HG03460 (cell line): ENCODE data around the gene MYL12B.
"Not testable (repeated sequence)": the region's sequence is repeated elsewhere in the genome, so short reads cannot be mapped to it uniquely, and the experiment has no call there.

ENCODE experiments used
- ATAC-seq: cut with Tn5 transposase; IDR thresholded peaks from one replicate; pipeline ENCODE4 v1.9.1; 2021; ENCODE audit not compliant: unreplicated experiment

The MYL12B gene

DNA sequence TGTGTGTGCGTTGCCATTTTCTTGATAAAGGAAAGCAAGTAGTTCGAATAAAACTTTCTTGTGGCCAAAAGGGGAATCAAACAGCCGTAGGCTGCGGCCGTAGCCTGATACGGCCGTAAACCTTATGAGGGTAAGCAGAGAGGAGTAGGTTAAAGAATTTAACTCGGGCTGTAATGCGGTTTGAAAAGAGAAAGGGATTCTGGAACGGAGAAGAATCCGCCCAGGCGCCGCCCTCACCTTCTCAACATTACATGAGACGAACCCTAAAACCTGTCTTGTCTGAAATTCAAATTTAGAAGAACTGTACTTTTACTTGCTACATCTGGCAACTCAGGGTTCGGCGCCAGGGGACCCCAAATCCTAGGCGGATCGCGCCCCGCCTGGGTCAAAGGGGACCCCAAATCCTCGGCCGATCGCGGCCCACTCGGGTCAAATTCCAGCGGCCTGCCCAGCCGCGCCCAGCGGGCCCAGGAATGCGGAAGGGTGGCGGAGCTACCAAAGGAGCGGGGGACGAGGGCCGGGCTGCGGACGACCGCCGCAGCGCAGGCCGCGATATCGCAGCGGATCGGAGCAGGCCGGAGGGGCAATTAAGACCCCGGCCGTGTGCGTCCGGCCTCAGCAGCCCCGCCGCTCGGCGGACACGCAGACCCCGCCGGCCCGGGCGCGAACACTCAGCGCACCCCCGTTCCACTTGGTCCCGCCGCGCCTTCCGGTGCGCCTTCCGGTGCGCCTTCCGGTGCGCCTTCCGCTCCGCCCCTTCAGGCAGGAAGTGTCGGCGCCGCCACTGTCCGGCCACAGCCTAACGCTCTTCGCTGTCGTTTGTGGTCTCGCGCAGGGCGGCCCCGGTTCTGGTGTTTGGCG lies at the start of gene MYL12B:
Gene MYL12B, plus strand, starts transcription at position 761 of the 861 bp plus-strand sequence. CDS start 10,766 bp downstream, outside the sequence.
- ATAC-seq: peak; percentile 73

DNA sequence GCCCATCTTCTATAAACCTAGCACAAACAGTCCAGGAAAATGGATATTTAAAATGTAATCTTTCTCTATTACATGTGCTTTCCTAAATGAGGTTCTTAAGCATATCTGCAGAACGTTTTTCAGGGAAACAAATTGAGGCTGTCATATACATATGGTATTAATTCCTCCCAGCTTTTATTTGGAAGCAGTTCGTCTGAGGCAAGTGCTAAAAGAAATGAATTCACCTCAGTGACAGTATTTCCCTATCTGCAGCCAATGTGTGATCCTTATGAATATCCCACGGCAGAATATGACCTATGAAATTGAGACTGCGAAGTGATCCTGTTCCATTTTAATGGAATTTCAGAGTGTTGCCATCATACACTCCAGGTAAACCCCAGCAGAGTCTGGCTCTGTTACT lies 49.3 kb upstream of the MYL12B start:
- ATAC-seq: no peak

DNA sequence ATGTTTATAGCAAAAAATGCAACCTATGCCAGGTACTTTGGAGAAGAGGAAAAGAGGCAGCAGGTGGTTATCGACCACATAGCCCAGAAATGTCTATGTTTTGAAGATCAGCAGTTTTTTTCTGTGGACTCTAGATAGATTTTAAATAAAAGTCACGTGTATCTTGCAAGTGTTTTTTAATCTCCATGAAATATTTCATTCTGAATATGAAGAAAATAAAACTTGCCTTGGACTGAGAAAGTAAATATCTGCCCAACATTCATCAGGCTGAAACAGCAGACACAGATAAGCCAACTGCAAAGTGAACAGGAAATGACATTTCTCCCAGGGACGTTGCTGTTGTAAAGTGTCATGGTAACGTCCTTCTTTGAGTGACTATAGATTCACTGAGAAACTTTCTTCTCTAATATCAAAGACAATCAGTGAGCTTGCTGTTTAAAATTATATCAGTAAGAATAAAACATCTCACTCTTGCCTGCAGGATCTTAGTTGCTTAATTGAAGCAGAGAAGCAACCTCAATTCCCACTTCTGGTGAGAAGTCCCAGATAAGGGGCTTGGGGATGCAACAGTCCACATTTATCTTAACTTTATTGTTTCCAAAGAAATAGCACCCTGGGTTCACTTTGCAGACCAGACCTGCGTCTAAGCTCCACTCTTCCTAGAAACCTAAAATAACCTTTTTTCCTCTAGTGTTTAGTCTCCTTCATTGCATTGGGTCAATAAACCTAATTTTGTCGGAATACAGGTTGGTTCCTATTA lies 48.5 kb upstream of the MYL12B start:
- ATAC-seq: no peak

DNA sequence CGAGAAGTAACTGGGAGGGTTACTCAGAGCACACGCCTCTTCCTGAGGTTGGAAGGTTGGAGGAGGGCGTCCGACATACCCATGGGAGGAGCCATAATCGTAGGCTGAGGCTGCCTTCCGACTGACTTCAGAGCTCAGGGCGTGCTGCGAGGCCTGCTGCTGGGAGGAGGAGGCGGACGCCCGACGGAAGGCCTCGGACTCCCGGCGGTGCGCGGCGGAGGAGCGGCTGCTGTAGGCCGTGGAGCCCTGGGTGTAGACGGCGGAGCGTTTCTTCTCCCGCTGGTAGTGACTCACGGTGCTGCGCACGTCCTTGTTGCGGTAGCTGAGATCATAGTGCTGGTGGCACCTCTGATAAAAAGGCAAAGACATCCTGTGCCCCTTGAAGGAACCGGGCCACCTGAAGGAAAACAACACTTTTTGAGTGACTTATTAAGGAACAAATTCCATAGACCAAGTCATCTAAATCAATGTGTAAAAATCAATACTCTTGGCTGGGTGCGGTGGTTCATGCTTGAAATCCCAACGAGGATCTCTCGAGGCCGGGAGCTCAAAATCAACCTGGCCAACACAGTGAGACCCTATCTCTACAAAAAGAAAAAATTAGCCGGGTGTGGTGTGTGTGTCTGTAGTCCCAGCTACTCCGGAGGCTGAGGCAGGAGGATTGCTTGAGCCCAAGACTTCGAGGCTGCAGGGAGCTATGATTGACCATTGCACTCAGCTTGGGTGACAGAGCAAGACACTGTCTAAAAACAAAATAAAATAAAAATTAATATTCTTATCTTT lies 46.9 kb upstream of the MYL12B start:
- no peak for ATAC-seq

DNA sequence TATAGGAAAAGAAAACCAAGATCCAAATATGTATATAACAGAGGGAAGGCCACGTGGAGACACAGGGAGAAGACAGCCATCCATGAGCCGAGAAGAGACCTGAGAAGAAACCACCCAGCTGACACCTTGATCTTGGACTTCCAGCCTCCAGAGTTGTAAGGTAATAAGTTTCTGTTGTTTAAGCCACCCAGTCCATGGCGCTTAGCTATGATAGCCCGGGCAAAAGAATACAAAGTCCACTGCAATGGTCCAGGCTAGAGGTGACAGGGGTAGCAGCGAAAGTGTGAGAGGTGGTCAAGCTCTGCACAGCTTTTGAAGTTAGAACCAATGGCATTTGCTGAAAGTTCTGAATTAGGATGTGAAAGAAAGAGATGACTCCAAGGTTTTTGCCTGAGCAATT lies 44.9 kb upstream of the MYL12B start:
- no peak for ATAC-seq

DNA sequence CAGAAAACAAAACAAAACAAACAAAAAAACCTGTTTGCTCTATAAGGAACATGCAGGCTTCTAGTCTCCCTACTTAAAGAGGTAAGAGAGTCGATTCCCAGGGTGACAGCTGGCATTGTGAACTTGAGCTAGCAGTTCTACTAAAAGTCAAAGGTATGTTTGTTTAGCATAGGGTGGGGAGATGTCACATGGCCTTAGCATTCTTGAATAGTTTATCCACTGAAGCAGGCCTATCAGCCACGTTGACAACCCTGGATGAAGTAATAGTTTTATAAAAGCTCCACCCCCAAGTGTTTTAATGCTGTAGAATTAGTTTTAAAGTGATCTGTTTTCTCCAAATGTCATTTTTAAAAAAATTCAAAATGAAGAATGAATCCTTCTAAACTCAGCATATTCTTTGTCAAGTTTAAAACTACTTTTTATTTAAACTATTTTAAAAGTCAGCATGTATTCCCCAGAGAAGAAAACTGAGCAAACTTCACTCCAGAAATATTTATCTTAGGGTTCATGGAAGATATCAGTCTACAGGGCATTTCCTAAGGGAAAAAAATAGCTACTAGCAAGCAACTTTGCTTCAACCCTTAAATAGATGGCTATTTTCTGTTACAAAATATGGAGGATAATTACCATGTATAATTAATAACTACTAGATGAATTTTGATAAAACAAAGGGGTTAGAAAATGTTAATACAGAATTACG lies 43.8 kb upstream of the MYL12B start:
- ATAC-seq: no peak

DNA sequence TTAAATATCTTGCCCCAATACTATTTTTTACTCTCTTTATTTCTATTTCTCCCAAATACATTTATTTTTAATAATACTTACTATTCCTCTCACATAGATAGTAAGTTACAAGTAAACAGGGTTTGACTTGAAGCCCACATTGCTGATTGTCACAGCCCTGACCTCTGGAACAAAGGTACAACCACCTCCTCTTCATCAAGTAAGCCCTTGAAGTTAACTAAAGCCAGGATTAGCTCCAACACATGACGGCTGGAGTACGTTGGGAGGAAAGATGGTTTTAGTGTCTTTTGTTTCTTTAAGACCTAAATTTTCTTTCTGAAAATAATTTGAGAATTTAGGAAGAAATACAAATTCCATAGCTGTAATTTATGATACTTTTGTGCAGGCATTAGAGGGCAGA lies 43.1 kb upstream of the MYL12B start:
- ATAC-seq: no peak

DNA sequence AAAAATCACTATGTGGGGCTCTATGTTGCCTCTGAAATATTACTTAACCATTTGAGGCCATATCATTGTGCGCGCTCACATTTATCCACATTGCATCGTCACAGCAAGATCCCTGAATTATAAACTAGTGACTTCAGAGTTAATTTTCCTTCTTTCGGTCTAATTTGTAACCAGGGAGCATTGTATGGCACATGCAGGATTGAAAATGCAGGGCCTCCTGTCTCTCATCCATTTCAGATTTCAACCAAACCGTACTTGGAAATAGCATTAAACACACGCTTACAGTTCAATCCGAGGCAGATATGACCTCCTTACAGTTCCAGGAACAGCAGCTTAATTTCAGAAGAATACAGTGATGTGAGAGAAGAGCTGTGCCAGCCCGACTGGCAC lies 42.7 kb upstream of the MYL12B start:
- ATAC-seq: no peak

DNA sequence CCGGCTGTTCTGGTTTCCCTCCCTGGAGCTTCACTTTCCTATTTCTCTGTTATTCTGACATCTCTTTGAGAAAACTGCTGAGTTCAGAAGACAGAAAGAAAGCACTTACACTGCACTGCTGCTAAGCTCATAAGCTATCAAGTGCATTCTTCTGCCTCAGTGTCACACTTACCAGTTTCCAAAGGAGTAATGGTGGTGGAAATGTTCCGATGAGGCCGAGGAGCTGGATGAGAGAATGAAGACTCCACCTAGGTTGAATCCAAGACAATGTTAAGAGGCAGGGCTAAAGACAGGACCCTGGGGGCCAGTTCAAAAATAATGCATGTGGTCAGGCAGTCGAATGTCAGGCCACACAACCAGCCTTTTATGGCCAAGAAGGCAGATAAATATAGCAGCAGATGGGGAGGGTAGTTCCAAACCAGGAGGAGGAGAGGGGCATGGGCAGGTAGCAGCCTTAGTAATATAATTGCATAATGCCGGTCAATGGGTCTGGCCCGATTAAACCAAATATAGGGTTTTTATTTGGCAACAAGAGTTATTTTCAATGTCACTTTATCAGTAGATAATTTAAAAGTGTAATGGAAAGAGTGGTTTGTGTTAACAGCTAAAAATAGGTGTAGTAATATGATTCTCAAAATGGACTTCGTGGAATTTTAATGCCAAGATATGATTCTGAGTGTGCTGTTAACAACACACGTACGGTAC lies 42.1 kb upstream of the MYL12B start, which contains the start of gene MYOM1:
Gene MYOM1, minus strand, starts transcription at position 338 of the 705 bp plus-strand sequence. CDS start 4,745 bp downstream, outside the sequence.
- no peak for ATAC-seq

DNA sequence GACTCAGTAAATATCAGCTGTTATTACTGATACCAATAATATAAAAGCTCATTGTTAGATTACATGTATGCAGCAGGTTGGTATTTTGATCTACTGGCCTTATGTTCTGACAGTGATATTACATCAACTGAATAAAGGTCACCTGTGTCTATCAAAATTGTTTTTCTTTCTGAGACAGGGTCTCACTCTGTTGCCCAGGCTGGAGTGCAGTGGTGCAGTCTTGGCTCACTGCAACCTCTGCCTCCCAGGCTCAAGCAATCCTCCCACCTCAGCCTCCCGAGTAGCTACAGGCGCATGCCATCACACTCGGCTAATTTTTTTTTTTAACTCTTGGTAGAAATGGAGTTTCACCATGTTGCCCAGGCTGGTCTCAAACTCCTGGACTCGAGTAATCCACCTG lies 41.1 kb upstream of the MYL12B start:
- ATAC-seq: not testable (repeated sequence)

DNA sequence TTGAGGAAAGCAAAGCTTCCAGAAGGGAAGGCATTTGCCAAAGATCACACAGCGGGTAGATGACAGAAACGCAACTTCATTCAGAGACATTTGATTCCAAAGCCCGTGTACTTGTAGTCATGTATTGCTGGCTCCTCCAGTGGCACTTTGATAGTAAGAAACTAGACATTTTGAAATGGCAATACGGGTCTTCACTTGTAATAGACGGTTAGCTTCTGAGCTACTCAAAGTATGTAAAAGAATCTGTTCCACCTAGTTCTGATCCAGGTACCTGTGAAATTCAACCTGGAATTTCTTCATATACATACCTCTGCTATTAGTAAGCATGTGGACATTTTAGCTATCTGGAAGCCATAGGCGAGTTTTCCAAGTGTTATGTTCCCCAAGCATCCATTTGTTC lies 40.4 kb upstream of the MYL12B start:
- ATAC-seq: no peak

DNA sequence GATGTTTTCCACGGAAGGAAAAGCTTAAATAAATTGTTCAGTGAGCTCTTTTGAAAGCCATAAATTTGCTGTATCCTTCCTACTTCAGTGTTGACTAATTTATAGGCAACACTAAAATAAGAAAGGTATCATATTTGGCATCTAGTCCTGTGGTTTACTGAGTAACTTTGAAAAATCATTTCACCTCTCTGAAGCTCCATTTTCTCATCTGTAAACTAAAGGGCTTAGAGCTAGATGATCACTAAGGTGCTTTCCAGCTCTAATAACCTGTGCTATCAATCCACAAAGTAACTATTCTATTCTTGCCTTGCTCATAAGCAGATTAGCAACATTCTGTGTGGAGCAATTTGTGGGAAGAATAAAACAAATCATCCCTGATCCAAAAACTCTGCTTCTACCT lies 38.6 kb upstream of the MYL12B start:
- ATAC-seq: no peak

DNA sequence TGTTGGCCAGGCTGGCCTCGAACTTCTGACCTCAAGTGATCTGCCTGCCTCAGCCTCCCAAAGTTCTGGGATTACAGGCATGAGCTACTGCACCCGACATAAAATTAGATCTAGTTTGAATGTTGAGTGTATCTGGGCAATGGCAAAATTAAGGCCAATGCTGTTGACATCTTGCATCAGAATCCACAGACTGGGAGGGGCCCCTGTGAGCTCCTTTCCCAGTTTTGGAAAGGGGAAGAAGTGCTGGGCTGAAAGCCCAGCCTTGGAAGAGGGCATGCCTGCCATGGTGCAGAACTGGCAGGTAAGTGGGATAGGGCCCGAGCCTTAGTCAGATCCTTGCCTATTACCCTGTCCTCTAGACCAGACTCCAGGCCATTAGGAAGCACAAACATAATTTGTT lies 37.7 kb upstream of the MYL12B start:
- ATAC-seq: no peak

DNA sequence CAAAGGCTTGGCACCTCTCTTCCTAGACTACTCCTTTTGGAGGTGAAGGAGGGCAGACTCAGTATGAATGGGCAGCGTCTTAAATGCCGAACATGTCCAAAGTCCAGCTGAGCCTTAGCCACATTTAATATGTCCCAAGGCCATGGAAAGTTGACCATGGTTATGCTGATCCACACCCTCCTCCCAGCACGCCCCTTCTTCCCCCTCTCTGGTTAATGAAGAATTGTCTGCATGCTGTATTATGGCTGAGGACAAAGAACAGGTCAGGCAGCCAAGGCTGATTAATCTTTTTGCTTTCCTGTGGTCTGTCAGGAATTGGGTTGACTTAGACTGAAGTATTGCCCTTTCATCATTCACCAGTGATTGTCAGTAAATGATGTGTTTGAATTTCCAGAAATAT lies 36.3 kb upstream of the MYL12B start:
- ATAC-seq: no peak

DNA sequence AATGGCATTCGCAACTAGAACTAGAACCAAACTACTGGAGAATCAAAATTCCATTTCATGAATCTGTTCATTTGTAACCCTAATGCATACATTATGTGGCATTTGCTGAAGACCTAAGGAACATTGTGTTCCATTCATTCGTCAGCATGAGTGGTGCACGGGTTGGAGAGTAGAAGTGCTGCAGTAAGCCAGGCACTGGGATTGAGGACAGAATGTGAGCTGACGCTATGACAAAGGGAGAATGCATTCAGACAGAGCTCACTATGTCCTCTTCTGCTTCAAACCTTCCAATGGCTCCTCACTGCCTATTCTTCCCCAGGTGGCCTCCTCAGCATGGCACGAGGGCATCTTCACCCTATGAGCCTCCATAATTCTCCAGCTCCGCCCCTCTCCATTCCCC lies 35.9 kb upstream of the MYL12B start:
- ATAC-seq: no peak

DNA sequence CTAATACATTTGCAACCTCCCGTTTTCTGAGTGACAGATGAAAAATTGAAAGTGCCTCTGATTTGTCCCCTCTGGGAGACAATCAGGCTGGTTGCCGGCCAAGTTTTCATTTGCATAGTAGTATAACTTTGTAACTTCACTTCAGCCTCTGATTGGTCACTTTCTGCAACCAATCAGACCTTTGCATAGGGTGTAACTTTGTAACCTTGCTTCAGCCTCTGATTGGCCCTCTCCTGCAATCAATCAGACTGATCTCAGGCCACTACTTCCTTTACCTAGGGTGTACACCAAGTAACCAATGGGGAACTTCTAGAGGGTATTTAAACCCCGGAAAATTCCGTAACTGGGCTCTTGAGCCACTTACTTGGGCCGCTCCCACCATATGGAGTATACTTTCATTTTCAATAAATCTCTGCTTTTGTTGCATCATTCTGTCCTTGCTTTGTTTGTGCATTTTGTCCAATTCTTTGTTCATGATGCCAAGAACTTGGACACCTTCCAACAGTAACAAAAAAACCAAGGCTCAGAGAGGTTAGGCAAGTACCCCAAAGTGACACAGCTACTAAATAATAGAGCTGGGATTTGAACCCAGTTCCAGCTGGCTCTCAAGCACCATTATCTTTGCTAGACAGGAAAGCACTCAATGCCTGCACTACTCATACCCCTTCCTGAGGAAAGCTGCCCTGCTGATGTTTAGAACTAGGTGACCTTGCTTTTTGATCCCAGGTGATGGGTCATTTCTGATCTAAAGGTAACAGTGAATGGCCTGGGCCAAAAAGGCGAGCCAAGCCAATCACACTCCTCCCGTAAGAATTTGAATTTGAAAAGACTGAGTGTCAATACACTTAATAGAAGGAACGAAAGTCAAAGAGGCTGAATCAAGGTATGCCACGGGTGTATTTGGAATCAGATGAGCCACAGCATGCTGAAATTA lies 31.3 kb upstream of the MYL12B start:
- no peak for ATAC-seq

DNA sequence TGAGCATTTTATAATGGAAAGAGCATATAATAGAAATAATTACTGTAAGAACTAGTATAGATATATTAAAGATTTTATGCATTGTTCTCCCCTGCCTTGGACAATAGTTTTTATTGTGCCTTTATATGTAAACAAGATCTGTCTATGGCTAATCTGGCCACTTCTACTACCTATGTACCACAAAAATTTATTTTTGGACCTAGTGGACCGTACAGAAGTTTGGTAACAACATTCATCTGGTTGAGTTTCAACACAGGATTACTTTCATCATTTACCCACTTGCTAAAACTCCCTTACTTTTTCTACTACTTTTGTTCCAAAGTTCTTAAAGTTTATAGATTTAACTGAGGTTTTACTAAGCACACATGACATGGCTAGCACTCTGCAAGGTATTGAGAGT lies 28.9 kb upstream of the MYL12B start:
- ATAC-seq: no peak

DNA sequence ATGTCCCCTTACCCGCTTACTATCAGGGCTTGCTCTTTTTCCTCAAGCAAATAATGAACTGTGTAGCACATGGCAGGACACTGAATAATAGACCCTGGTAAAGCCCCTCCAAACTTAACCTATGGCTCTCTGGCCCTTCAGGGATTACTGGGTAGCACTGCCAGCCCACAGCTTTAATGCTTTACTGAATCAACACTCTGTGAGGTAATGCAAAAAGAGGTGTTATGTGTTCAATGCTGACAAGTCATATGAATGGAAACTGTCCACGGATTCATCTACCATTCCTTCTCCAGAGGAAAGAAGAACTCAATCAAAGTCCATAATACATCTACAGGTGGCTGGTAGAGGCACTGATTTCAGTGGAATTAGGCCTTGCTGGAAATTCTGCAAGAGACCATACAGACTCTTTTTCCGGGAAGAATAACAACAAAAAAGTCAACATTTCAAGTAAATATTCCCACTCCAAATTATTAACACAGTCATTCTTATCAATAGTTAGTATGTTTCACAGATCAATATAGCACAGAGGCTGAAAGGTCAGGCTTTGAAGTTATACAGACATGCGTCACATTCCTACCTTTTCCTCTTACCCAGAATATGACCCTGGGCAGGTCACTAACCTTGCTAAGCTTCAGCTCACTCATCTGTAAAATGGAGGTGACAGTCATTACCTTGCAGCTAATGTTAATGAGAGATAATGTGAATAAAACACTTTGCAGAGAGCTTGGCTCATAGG lies 28.3 kb upstream of the MYL12B start:
- ATAC-seq: no peak
